Measurements from ENCODE around the gene EXOC6B. TPM values are rescaled to one million over a fixed set of nuclear protein-coding genes. Genes with fewer than 3 reads are reported as not detected.
A peak's percentile ranks its signal among the peaks of the same experiment; 100 is the strongest.

The EXOC6B gene
- total RNA-seq, 1 donor from 2014 or later = 7.7 TPM

DNA sequence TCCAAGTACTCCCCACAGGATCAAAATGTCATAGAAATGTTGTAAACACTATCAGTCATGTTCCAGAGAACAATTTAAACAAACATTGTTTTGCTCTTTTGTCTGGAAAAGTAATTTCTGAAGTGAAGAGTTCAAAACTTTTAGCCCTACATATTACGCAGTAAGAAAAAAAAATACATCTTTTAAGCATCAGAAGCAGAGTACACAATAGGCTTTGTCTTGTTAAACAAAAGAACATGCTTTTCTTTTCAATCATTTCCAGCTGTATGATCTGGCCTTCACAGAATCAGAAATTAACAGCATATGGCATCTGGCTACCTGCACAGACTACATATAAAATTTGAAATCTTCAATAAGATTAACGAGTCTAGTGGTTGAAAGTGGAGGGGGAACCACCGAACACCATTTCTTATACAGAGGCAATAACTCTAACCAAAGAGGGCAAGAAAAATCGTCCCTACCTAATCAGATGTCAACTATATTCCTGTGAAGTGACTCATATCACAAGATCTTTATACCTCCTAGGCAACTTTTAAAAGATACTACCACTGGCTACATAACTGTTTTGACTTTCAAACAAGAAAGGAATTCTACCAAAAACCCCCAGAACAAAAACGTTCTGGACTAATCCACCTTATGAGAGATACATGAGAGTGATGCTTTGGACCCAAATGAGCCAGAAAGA is 149.3 kb downstream of the EXOC6B start:
- TF ChIP-seq, protein P1, sequence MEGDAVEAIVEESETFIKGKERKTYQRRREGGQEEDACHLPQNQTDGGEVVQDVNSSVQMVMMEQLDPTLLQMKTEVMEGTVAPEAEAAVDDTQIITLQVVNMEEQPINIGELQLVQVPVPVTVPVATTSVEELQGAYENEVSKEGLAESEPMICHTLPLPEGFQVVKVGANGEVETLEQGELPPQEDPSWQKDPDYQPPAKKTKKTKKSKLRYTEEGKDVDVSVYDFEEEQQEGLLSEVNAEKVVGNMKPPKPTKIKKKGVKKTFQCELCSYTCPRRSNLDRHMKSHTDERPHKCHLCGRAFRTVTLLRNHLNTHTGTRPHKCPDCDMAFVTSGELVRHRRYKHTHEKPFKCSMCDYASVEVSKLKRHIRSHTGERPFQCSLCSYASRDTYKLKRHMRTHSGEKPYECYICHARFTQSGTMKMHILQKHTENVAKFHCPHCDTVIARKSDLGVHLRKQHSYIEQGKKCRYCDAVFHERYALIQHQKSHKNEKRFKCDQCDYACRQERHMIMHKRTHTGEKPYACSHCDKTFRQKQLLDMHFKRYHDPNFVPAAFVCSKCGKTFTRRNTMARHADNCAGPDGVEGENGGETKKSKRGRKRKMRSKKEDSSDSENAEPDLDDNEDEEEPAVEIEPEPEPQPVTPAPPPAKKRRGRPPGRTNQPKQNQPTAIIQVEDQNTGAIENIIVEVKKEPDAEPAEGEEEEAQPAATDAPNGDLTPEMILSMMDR (conservative IDR thresholded peaks at IDR 0.05; ENCODE audit: low read depth, low read length) = no peak
- no peak overlapping the region for H3K4me3 ChIP-seq (ENCODE audit: low read depth, low read length)
- DNase-seq (ENCODE audit: low read depth) = no peak

DNA sequence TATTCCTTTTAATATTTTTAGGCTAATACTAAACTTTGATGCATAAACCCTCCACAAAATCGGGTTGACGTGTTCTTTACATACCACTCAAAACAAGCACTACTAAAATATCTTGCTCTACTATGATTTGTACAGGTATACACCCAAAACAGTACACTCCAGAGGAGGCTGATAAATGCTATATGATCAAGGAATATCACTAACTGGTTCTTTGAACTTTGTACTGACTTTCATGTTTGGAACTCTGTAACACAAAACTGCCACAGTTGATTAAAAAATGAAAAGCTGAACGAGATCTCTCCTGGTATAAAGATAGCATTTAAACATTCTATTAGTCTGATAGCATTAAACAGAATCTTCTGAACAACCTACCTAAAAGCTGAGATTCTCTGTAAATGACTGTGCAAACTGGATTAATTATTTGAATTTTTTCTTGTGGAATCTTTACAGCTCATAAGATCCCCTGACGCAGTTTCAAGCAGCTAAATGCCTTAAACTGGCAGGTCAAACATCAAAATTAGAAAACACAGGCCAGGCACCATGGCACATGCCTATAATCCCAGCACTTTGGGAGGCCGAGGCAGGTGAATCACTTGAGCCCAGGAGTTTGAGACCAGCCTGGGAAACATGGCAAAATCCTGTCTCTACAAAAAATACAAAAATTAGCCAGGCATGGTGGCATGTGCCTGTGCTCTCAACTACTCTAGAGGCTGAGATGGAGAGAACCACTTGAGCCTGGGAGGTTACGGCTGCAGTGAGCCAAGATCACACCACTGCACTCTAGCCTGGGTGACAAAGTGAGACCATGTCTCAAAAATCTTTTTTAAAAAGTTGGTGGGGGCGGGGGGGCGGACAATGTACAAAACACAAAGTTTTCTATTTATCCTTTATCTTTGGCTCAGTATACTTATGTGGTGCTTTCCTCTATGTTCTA is 150.6 kb downstream of the EXOC6B start:
- no peak overlapping the region for H3K4me3 ChIP-seq (ENCODE audit: low read depth, low read length)
- DNase-seq (ENCODE audit: low read depth) = no peak
- TF ChIP-seq, protein P1 (conservative IDR thresholded peaks at IDR 0.05; ENCODE audit: low read depth, low read length) = no peak

DNA sequence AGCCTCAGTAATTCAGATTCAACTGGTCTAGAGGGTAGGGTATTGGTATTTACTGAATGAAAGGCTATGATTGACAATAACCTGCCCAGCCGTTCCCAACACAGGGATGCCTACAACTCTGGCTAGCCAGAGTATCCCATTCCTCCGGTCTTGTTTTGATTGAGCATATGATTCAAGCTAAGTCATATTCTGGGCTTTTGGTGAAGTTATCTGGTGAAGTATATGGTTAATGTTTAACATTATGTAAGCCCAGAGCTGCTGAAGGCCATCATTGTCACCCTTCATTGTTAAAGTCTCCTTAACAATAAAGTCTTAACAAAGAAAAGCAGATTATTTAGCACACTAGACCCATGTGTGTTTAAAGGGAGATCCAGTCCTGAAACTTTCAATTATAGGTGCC is 152.6 kb downstream of the EXOC6B start:
- TF ChIP-seq, protein P1 (conservative IDR thresholded peaks at IDR 0.05; ENCODE audit: low read depth, low read length) = no peak
- peak; percentile 31 for DNase-seq (ENCODE audit: low read depth)
- H3K4me3 ChIP-seq (ENCODE audit: low read depth, low read length) = no peak overlapping the region

GRCh38 chr2:72669121-72669520 is 156.7 kb downstream of the EXOC6B start:
- no peak overlapping the region for H3K4me3 ChIP-seq (ENCODE audit: low read depth, low read length)
- TF ChIP-seq, protein P1 (conservative IDR thresholded peaks at IDR 0.05; ENCODE audit: low read depth, low read length) = no peak
- no peak for DNase-seq (ENCODE audit: low read depth)

DNA sequence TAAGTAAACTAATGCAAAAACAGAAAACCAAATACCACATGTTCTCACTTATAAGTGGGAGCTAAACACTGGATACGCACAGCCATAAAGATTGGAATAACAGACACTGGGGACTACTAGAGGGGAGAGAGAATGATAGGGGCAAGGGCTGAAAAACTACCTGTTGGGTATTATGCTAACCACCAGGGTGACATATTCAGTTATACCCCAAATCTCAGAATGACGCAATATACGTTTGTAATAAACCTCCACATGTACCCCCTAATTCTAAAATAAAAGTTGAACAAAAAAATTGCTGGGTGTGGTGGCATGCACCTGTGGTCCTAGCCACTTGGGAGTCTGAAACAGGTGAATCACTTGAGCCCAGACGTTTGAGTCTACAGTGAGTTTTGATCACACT is 157.2 kb downstream of the EXOC6B start:
- no peak for DNase-seq (ENCODE audit: low read depth)
- TF ChIP-seq, protein P1 (conservative IDR thresholded peaks at IDR 0.05; ENCODE audit: low read depth, low read length) = no peak
- H3K4me3 ChIP-seq (ENCODE audit: low read depth, low read length) = no peak overlapping the region

DNA sequence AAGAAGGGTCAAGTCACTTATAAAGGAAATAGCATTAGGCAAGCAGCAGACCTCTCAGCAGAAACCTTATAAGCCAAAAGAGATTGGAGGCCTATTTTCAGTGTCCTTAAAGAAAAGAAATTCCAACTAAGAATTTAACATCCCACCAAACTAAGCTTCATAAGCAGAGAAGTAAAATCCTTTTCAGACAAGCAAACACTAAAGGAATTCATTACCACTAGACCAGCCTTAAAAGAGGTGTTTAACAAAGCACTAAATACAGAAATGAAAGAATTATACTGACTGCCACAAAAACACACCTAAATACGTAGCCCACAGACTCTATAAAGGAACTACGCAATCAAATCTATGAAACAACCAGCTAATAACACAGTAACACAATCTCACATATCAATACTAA is 160.4 kb downstream of the EXOC6B start:
- no peak for DNase-seq (ENCODE audit: low read depth)
- TF ChIP-seq, protein P1 (conservative IDR thresholded peaks at IDR 0.05; ENCODE audit: low read depth, low read length) = no peak
- no peak overlapping the region for H3K4me3 ChIP-seq (ENCODE audit: low read depth, low read length)

All from epithelial cell of proximal tubule (primary cell).